Hepatocyte (in vitro differentiated cells): ENCODE measurements around the gene GNAL.

ENCODE experiments used
- EZH2 ChIP-seq: fragments of 200-600 bp; sonication (generic); IDR thresholded peaks from 2 replicates; pipeline ENCODE4 v1.6.1; 2016; ENCODE audit warnings: antibody characterized with exemption, mild to moderate bottlenecking, borderline replicate concordance
- TF ChIP-seq, protein P1 (sequence below): fragments of 200-600 bp; sonication (generic); IDR thresholded peaks from 2 replicates; pipeline ENCODE4 v1.5.1; 2016; ENCODE audit warnings: antibody characterized with exemption, mild to moderate bottlenecking; ENCODE audit not compliant: poor library complexity

GRCh38 chr18:11871501-11871900, 182.4 kb downstream of the GNAL start:
- no peak for TF ChIP-seq EZH2
- TF ChIP-seq, protein P1, sequence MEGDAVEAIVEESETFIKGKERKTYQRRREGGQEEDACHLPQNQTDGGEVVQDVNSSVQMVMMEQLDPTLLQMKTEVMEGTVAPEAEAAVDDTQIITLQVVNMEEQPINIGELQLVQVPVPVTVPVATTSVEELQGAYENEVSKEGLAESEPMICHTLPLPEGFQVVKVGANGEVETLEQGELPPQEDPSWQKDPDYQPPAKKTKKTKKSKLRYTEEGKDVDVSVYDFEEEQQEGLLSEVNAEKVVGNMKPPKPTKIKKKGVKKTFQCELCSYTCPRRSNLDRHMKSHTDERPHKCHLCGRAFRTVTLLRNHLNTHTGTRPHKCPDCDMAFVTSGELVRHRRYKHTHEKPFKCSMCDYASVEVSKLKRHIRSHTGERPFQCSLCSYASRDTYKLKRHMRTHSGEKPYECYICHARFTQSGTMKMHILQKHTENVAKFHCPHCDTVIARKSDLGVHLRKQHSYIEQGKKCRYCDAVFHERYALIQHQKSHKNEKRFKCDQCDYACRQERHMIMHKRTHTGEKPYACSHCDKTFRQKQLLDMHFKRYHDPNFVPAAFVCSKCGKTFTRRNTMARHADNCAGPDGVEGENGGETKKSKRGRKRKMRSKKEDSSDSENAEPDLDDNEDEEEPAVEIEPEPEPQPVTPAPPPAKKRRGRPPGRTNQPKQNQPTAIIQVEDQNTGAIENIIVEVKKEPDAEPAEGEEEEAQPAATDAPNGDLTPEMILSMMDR: no peak
